MM.1S (cell line): ENCODE results near the gene ZNF687.

Experiments used
- DNase-seq: peaks from one replicate; pipeline ENCODE4 v3.0.0-alpha.2; 2015
- H2AFZ ChIP-seq: fragments of 300-600 bp; sonication (generic); 2 replicates; pipeline ENCODE4 v1.6.0; 2016; ENCODE audit warnings: antibody characterized with exemption, low read length
- H3F3A ChIP-seq: fragments of 300-600 bp; sonication (generic); 2 replicates; pipeline ENCODE4 v1.6.1; 2016; ENCODE audit warnings: mild to moderate bottlenecking, antibody characterized with exemption, low read length, moderate library complexity, mixed read lengths; ENCODE audit not compliant: insufficient read depth
- H3K27ac ChIP-seq: fragments of 300-600 bp; sonication (generic); 2 replicates; pipeline ENCODE4 v1.5.1; 2016; ENCODE audit warnings: mild to moderate bottlenecking, low read length
- H3K27me3 ChIP-seq: fragments of 300-600 bp; sonication (generic); replicated peaks from 2 replicates; pipeline ENCODE4 v1.6.0; 2016; ENCODE audit warnings: low read length; ENCODE audit not compliant: insufficient read depth
- H3K36me3 ChIP-seq: fragments of 300-600 bp; sonication (generic); replicated peaks from 2 replicates; pipeline ENCODE4 v1.6.1; 2016; ENCODE audit warnings: mild to moderate bottlenecking, low read length, mixed read lengths; ENCODE audit not compliant: insufficient read depth
- H3K4me1 ChIP-seq: fragments of 300-600 bp; sonication (generic); 2 replicates; pipeline ENCODE4 v1.6.1; 2016; ENCODE audit warnings: low read length, mixed read lengths
- H3K4me2 ChIP-seq: fragments of 300-600 bp; sonication (generic); 2 replicates; pipeline ENCODE4 v1.6.0; 2016; ENCODE audit warnings: low read depth, low read length
- H3K4me3 ChIP-seq: fragments of 300-600 bp; sonication (generic); 2 replicates; pipeline ENCODE4 v1.5.1; 2016; ENCODE audit warnings: low read length, mixed read lengths
- H3K79me2 ChIP-seq: fragments of 300-600 bp; sonication (generic); 2 replicates; pipeline ENCODE4 v1.6.1; 2016; ENCODE audit warnings: mixed run types, low read length, mixed read lengths
- H3K9ac ChIP-seq: fragments of 300-600 bp; sonication (generic); 2 replicates; pipeline ENCODE4 v1.6.1; 2016; ENCODE audit warnings: low read length, mixed read lengths
- H3K9me2 ChIP-seq: fragments of 300-600 bp; sonication (generic); replicated peaks from 2 replicates; pipeline ENCODE4 v1.6.1; 2016; ENCODE audit warnings: mild to moderate bottlenecking, low read length, mixed read lengths; ENCODE audit not compliant: insufficient read depth
- H3K9me3 ChIP-seq: fragments of 300-600 bp; sonication (generic); replicated peaks from 2 replicates; pipeline ENCODE4 v1.6.1; 2016; ENCODE audit warnings: mild to moderate bottlenecking, low read length, mixed read lengths; ENCODE audit not compliant: insufficient read depth
- H4K20me1 ChIP-seq: fragments of 300-600 bp; sonication (generic); 2 replicates; pipeline ENCODE4 v1.6.1; 2016; ENCODE audit warnings: mild to moderate bottlenecking, low read length, moderate library complexity, mixed read lengths; ENCODE audit not compliant: insufficient read depth
- EZH2 ChIP-seq: fragments of 300-600 bp; sonication (generic); optimal IDR thresholded peaks from 2 replicates; pipeline ENCODE3; 2017; ENCODE audit warnings: low read depth, mild to moderate bottlenecking, antibody characterized with exemption, low read length, mixed read lengths
- EZH2phosphoT487 ChIP-seq: fragments of 300-600 bp; sonication (generic); IDR thresholded peaks from 2 replicates; pipeline ENCODE4 v1.6.1; 2018; ENCODE audit warnings: antibody characterized with exemption, low read length
- TF ChIP-seq, protein P1 (sequence below): fragments of 300-600 bp; sonication (generic); IDR thresholded peaks from 2 replicates; pipeline ENCODE4 v1.5.1; 2016; ENCODE audit warnings: antibody characterized with exemption, low read length, mixed read lengths

ZNF687 gene

GRCh38 chr1:151334822-151335221 is 52.7 kb downstream of the ZNF687 start:
- Histone ChIP-seq H3K36me3 (no peaks in the 10 kb centered on the region), H3K9me2 (no peaks in the 10 kb centered on the region), H3K27me3 (no peaks in the 10 kb centered on the region), H3K27ac (no peak overlapping the region), H3F3A (no peaks in the 10 kb centered on the region; the same call in 1 of the 2 replicates), H3K9ac (no peak overlapping the region), H4K20me1 (no peaks in the 10 kb centered on the region), H3K4me1 (no peaks in the 10 kb centered on the region), H3K9me3 (no peaks in the 10 kb centered on the region), H3K4me3 (no peak overlapping the region), H3K79me2 (no peaks in the 10 kb centered on the region), H2AFZ (no peak overlapping the region), H3K4me2 (no peak overlapping the region)
- no peak for DNase-seq
- TF ChIP-seq EZH2phosphoT487 (no peak), EZH2 (no peak)

DNA sequence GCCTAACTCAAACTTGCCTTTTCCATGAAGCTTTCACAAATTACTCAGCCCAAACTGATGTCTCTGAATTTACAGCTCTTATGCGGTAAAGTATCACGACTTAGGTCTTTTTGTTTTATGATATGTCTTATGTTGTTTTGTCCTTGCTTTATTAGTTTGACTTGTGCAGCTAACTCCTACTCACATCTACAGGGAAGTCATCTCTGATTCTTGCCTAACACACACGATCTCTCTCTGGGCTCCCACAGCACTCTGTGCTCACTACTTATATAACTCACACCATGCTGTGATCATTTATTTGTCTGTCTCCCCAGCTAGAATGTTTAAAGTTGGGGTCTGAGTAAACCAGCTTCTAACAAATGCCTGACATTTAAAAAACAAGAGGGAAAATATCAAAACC is 54.5 kb downstream of the ZNF687 start:
- no peaks in the 10 kb centered on the region for H3K79me2 ChIP-seq
- peaks cover 7% of the 10 kb centered on the region for H3F3A ChIP-seq
- no peaks in the 10 kb centered on the region for H3K36me3 ChIP-seq
- no peak overlapping the region for H3K9ac ChIP-seq
- no peaks in the 10 kb centered on the region for H3K4me1 ChIP-seq
- no peak overlapping the region for H3K4me3 ChIP-seq
- no peak overlapping the region for H3K27ac ChIP-seq
- TF ChIP-seq EZH2phosphoT487 (no peak), EZH2 (no peak)
- TF ChIP-seq, protein P1, sequence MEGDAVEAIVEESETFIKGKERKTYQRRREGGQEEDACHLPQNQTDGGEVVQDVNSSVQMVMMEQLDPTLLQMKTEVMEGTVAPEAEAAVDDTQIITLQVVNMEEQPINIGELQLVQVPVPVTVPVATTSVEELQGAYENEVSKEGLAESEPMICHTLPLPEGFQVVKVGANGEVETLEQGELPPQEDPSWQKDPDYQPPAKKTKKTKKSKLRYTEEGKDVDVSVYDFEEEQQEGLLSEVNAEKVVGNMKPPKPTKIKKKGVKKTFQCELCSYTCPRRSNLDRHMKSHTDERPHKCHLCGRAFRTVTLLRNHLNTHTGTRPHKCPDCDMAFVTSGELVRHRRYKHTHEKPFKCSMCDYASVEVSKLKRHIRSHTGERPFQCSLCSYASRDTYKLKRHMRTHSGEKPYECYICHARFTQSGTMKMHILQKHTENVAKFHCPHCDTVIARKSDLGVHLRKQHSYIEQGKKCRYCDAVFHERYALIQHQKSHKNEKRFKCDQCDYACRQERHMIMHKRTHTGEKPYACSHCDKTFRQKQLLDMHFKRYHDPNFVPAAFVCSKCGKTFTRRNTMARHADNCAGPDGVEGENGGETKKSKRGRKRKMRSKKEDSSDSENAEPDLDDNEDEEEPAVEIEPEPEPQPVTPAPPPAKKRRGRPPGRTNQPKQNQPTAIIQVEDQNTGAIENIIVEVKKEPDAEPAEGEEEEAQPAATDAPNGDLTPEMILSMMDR: no peak
- no peak overlapping the region for H2AFZ ChIP-seq
- H3K9me3 ChIP-seq: no peaks in the 10 kb centered on the region
- DNase-seq: no peak
- no peak overlapping the region for H3K4me2 ChIP-seq
- no peaks in the 10 kb centered on the region for H4K20me1 ChIP-seq
- H3K9me2 ChIP-seq: no peaks in the 10 kb centered on the region
- no peaks in the 10 kb centered on the region for H3K27me3 ChIP-seq

- Histone ChIP-seq H3K4me1 (peaks cover 5% of the 10 kb centered on the region; the same call in 1 of the 2 replicates), H3K9ac (no peak overlapping the region), H4K20me1 (no peaks in the 10 kb centered on the region), H3K36me3 (peaks cover 3% of the 10 kb centered on the region), H3K27me3 (no peaks in the 10 kb centered on the region), H3K9me3 (no peaks in the 10 kb centered on the region), H3K4me3 (no peak overlapping the region), H3K27ac (peak overlapping the region; percentile 14; the same call in 1 of the 2 replicates), H3F3A (peaks cover 17% of the 10 kb centered on the region), H3K79me2 (peaks cover 9% of the 10 kb centered on the region), H3K9me2 (no peaks in the 10 kb centered on the region), H3K4me2 (no peak overlapping the region), H2AFZ (no peak overlapping the region)
- TF ChIP-seq, protein P1: peak; percentile 92
- TF ChIP-seq EZH2phosphoT487: no peak
- TF ChIP-seq EZH2: no peak
- DNase-seq: peak; percentile 89
These were observed 59.0 kb downstream of the ZNF687 start for GRCh38 chr1:151340870-151341754.
